Astrocyte of the spinal cord (primary cell): ENCODE measurements around the gene RNFT2.

Experiments used
- DNase-seq: peaks from one replicate; pipeline ENCODE4 v3.0.0; 2011; ENCODE audit warnings: low read depth, low spot score
- H3K4me3 ChIP-seq: 2 replicates; pipeline ENCODE4 v1.5.1; 2011; ENCODE audit warnings: low read depth, mild to moderate bottlenecking, low read length, moderate library complexity
- in situ Hi-C: cut with HindIII; loops from 2 replicates; pipeline ENCODE4 v1.10.0; 2017; ENCODE audit warnings: low sequenced_read_pairs
- TF ChIP-seq, protein P1 (sequence below): IDR thresholded peaks from 2 replicates; pipeline ENCODE4 v1.5.1; 2012; ENCODE audit warnings: low read depth, mild to moderate bottlenecking, low read length, inconsistent platforms

RNFT2 gene

DNA sequence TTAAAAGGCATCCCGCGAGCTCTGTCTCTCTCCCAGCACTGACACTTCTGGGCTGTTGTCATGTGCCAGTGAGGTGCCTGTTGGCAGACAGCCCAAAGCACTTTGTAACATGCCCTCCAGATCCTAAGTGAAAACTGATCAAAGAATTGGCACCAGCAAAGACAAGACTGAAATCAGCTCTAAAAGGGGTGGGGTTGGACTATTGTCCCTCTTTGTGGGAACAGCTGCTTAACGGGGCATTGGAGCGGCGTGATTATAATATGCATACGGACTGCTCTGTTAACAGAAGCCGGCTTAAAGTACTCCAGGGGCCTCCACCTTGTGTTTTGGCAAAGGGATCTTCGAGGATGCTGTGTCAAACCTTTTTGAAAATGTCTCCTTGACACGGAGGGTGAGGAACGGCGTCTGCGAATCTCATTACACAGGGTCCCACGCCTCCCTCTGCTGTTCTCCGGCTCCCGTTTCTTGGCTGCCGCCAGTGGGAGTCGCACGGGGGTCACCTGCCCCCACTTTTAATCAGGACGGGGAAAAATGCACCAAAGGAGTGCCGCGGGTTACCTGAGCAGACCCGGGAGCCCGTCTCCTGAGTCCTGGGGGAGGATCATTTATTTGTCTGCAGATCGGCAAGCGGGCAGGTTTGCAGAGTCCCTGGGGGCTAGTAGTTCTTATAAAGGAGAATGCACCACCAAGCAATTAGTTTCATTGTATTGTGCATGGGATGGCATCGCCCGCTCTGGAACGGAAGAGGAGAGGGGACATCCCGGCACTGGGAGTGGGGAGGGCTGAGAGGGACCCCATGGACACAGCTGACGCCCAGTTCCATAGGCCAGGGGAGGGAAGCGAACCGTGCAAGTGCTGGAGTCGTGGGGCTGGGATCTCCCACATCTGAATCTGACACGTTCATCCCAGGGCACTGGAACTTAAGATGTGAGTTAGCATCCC is 44.6 kb upstream of the RNFT2 start:
- TF ChIP-seq, protein P1, sequence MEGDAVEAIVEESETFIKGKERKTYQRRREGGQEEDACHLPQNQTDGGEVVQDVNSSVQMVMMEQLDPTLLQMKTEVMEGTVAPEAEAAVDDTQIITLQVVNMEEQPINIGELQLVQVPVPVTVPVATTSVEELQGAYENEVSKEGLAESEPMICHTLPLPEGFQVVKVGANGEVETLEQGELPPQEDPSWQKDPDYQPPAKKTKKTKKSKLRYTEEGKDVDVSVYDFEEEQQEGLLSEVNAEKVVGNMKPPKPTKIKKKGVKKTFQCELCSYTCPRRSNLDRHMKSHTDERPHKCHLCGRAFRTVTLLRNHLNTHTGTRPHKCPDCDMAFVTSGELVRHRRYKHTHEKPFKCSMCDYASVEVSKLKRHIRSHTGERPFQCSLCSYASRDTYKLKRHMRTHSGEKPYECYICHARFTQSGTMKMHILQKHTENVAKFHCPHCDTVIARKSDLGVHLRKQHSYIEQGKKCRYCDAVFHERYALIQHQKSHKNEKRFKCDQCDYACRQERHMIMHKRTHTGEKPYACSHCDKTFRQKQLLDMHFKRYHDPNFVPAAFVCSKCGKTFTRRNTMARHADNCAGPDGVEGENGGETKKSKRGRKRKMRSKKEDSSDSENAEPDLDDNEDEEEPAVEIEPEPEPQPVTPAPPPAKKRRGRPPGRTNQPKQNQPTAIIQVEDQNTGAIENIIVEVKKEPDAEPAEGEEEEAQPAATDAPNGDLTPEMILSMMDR, result peak; percentile 4
- H3K4me3 ChIP-seq, result peak overlapping the region; percentile 8
- DNase-seq, result no peak
- in situ Hi-C loops, result no loop called here

DNA sequence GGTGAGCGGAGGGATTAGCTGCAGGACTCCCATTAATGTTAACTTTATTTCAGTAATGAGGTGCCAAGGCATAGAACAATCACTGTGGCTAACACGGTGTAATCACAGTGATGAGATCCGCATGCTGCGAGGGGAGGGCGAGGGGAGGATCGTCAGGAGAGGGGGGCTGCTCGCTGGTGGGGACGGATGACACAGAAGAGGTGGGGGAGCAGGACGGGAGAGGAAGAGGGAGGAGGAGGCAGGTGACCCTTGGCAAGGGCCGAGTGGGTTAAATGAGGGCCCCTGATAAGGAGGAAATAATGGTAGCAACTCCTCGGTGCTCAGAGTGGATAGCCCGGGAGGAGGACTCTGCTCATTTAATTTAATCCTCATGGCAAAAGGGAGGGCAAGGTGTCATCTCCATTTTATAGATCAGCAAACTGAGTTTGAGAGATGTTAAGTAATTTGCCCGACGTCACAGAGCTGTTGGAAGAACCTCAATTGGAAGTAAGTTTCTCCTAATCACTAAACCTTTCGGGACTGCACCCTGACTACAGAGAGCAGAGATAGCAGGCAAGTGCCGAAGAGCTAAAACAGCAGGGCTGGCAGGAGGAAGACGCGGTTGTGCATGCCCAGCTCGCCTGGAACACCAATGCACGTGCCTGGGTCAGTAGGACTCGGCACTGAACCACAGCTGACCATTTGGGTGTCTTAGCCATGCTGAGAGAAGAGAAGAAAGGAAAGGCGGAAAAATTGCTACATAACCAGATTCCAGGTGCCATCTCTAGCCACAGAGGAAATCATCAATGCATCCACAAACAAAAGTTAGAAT is 43.3 kb upstream of the RNFT2 start:
- no peak overlapping the region for H3K4me3 ChIP-seq

DNA sequence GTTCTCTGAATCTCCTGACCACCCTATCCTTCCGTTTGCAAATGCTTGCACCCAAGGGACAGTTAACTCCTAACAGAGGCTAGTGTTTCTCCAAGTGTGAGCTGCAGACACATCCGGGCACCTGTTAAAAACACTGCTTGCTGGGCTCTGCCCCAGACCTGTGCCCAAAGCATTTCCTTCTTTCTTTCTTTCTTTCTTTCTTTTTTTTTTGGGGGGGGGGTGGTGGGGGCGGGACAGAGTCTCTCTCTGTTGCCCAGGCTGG is 42.7 kb upstream of the RNFT2 start:
- TF ChIP-seq, protein P1, result no peak
- in situ Hi-C loops, result no loop called here
- no peak for DNase-seq
- no peak overlapping the region for H3K4me3 ChIP-seq

More for the DNA sequence above, 43.3 kb upstream of the RNFT2 start:
- TF ChIP-seq, protein P1, result no peak
- in situ Hi-C loops, result no loop called here
- no peak for DNase-seq

DNA sequence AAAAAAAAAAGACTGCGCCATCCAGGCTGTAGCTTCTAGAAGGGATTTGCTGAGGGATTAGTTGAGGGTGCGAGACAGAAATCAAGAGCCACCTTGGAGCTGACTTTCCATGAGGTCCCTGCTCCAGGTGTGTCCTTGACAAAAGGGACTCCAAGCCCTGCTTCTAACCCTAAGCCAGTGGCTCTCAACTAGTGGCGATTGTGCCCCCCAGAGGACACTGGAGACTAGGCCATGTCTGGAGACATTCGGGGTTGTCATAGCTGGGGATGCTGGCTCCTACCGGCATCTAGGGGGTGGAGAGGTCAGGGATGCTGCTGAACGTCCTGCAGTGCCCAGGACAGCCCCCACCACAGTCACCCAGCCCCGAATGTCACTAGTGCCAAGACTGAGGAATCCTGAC is 40.8 kb upstream of the RNFT2 start:
- TF ChIP-seq, protein P1, result peak; percentile 30
- no peak for DNase-seq
- no peak overlapping the region for H3K4me3 ChIP-seq
- in situ Hi-C loops, result no loop called here

DNA sequence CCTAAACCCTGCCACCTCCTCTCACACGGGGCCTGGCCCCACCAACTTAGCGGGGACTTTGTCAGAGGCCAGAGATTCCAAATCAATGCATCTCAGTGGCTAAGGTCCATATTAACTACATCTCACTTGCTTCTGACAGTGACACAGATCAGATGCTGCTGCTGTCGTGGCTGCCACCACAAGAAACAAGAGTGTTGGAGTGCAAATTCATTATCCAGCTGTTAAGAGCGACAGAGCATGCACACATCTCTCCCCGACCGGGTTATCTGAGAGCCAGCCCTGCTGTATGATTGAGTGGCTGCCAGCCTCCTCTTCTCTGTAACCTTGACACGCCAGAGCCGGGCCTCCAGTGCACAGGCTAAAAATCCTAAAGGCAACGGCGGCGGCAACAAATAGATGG is 40.4 kb upstream of the RNFT2 start:
- in situ Hi-C loops, result no loop called here
- H3K4me3 ChIP-seq, result no peak overlapping the region
- TF ChIP-seq, protein P1, result no peak
- no peak for DNase-seq

DNA sequence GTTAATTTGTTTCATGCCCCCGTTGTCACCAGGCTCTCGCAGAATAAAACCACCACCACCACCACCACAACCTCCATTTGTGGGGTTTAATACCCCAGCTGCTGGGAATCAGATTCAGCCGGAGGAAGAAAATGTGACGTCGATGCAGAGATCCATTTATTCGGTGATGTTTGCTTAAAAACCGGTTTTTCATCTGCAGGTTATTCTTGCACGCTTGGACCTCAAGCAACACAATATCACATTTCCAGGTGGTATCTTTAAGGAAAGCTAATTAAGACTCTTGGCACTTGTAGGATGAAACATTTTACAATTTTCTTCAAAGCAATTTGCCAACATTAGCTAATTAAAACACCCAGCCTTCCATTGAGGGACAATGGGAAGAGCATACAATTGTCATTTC is 40.0 kb upstream of the RNFT2 start:
- in situ Hi-C loops, result no loop called here
- no peak overlapping the region for H3K4me3 ChIP-seq
- TF ChIP-seq, protein P1, result no peak
- no peak for DNase-seq
